Measurements from ENCODE around the gene VPS29.
A peak's percentile ranks its signal among the peaks of the same experiment; 100 is the strongest.
"Not testable (repeated sequence)": the region's sequence is repeated elsewhere in the genome, so short reads cannot be mapped to it uniquely, and the experiment has no call there.

Gene VPS29

DNA sequence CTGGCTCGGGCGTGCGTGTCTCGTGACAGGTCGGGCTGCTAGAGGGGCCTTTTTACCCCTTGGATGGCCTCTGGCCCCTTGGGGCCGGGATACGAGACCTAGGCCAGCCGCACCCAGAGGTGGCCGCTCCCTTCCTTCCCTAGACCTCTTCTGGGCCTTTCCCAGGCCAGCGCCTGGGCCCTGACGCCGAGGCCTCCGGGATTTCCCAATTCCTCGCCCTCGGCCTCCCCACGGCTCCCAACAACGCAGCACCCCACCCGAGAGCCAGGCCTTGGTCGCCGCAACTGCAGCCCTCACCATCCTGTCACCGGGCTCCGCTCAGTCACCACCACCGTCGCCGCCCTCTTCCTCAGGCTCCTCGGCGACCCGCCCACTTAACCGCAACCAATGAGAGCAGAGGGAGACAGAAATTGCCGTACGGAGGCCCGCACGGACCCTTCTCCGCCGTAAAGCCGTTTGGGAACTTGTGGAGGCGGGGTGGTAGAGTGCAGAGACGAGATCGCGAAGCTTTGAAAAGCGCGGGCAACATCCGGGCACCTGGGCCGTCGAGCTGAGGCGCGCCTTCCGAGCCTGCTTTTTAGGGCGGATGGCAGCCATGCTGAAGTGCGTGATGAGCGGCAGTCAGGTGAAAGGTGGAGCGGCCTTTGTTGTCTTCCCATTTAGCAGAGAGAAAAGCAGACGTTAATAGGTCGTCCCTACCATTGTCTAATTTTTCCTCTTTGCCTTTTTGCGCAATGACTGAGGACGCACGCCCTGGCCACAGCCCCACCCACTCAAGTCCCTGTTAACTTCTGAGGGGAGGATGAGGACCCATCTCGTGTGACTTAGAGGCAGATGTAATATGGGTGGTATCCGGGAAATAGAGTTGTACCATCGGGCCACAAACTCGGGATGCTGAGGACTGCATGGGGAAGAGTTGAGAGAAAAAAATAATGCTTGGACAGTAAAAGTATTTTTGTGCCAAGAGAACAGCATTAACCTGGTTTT is at the start of gene VPS29, which contains the start of gene RAD9B:
Gene VPS29, minus strand, starts transcription at position 360 of the 987 bp plus-strand sequence. Its CDS starts 60 bp downstream, at position 300.
Gene RAD9B, plus strand, starts transcription at position 580 of the 987 bp plus-strand sequence. Its CDS starts 7 bp downstream, at position 587.
- peak; percentile 89 for DNase-seq (ENCODE audit: low spot score)
- TF ChIP-seq, protein P1, sequence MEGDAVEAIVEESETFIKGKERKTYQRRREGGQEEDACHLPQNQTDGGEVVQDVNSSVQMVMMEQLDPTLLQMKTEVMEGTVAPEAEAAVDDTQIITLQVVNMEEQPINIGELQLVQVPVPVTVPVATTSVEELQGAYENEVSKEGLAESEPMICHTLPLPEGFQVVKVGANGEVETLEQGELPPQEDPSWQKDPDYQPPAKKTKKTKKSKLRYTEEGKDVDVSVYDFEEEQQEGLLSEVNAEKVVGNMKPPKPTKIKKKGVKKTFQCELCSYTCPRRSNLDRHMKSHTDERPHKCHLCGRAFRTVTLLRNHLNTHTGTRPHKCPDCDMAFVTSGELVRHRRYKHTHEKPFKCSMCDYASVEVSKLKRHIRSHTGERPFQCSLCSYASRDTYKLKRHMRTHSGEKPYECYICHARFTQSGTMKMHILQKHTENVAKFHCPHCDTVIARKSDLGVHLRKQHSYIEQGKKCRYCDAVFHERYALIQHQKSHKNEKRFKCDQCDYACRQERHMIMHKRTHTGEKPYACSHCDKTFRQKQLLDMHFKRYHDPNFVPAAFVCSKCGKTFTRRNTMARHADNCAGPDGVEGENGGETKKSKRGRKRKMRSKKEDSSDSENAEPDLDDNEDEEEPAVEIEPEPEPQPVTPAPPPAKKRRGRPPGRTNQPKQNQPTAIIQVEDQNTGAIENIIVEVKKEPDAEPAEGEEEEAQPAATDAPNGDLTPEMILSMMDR (IDR thresholded peaks at IDR 0.05; ENCODE audit: extremely low read depth, missing control alignments), result no peak

DNA sequence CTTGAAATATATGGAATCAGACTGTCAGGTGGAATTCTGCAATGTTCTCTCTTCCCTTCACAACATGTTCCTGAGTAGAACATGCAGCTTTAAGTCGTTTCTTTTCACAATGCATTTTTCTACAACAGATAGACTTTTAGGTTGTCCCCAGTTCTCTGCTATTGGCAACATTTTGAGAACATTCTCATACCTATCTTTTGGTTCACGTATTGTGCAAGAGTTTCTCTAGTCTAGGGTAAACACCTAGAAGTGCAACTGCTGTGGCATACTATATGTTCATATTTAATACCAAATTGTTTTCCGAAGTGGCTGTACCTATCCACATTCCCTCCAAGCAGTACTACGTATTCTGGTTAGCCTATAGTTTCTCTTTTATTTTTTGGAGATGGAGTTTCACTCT is 49.1 kb upstream of the VPS29 start:
- no peak for DNase-seq (ENCODE audit: low spot score)

DNA sequence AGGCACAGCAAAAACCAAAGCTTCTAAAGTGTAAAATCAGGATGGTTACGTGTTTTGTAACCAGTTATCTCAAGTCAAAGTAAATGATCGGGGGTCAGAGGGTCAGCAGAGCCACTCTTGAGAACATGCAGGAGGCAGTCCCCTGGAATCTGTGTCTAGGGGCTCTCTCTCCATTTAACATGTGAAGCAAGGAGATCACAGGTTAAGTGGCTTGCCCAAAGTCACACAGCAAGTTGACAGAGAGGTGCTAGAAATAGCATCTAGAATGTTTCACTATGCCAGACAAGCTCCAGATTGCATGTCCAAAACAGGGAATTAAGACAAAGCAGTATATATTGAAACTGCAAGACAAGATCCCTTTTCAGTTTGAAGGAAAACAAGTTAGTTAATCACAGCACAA is 47.8 kb upstream of the VPS29 start:
- DNase-seq (ENCODE audit: low spot score), result no peak
- TF ChIP-seq, protein P1 (IDR thresholded peaks at IDR 0.05; ENCODE audit: extremely low read depth, missing control alignments), result no peak

More for the DNA sequence above, 49.1 kb upstream of the VPS29 start:
- TF ChIP-seq, protein P1 (IDR thresholded peaks at IDR 0.05; ENCODE audit: extremely low read depth, missing control alignments), result no peak

DNA sequence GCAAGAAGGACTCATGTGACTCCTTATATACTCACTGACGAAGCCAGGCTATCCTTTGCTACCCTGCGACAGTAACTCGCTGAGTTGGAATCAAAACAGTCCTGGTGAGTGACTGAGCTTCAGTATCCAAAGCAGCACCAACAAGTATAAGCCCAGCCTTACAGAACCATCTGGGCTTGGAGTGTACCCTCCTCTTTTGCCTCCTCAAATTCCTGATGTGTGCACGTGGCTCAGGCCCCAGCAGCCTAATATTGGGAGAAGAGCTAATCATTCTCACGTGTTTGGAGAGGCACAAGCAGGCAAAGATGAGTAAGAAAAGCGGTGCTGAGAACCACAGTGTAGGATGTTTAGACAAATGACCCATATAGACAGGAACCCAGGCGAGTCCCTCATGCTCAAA is 46.8 kb upstream of the VPS29 start:
- no peak for DNase-seq (ENCODE audit: low spot score)
- TF ChIP-seq, protein P1 (IDR thresholded peaks at IDR 0.05; ENCODE audit: extremely low read depth, missing control alignments), result no peak

DNA sequence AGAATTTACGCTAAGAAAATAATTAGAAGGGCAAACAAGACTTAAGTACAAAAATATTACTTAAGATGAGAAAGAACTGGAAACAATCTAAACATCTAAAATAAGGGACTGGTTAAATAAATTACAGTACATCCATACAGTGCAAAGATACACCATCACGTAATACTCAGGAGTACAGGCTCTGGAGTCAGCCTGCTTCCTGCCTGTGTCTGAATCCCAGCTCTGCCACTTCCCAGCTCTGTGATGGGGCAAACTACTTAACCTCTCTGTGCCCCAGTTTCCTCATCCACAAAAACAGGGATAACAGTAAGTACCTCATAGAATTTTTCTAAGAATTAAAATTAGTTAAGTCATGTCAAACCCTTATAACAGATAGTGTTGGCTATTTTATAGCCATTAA is 45.2 kb upstream of the VPS29 start:
- TF ChIP-seq, protein P1 (IDR thresholded peaks at IDR 0.05; ENCODE audit: extremely low read depth, missing control alignments), result no peak
- no peak for DNase-seq (ENCODE audit: low spot score)

DNA sequence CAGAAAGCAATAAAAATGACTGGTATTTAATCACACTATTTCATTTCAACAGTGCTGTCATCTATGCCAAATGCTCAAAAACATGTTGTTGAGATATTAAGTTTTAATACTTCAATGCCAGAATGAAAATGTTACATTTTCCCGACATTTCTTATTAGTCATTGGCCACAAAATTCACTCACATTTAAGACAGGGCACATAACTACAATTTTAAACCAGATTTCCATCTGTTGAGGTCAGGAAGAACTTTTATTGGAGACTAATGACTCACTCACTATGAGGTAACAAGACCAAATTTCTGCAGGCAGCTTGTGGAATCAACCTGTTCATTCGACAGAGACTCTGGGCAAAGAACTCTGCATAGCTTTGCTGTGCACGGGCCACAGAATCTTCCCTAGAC is 44.4 kb upstream of the VPS29 start:
- DNase-seq (ENCODE audit: low spot score), result no peak
- TF ChIP-seq, protein P1 (IDR thresholded peaks at IDR 0.05; ENCODE audit: extremely low read depth, missing control alignments), result no peak

DNA sequence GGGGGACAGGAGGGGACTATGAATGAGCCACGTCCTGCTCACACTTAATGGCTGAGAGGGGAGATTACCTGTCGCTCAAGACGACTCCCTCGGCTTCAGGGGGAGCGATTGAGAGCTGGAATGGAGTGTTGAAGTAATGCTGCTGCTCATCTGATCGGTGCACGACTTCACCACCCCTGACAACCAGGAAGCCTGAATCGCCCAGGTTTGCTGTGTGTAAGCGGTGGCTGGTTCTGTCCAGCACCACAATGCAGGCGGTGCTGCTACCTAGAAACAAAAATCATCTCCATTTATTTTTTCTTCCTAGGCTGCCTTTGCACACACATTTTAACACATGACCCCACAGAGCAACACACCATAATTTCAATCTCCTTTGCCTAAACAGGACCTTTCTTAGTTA is 43.9 kb upstream of the VPS29 start:
- TF ChIP-seq, protein P1 (IDR thresholded peaks at IDR 0.05; ENCODE audit: extremely low read depth, missing control alignments), result no peak
- DNase-seq (ENCODE audit: low spot score), result no peak

DNA sequence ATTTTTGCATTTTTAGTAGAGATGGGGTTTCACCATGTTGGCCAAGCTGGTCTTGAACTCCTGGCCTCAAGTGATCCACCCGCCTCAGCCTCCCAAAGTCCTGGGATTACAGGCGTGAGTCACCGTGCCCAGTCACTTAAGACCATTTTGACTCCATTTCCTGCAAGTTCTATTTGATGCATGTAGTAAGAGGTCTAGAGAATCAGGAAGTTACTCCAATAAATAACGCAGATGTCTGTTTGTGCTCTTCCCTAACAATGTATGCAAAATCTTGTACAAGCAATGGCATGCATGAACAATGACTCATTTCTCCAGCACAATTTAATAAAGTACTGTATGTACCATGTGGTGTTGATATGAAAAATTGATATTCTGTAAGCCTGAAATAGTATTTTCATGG is 43.3 kb upstream of the VPS29 start:
- not testable (repeated sequence) for DNase-seq (ENCODE audit: low spot score)
